ENCODE results near the gene ADAM12. TPM values are rescaled to one million over a fixed set of nuclear protein-coding genes. Genes with fewer than 3 reads are reported as not detected.

The ADAM12 gene
- polyA plus RNA-seq, 1 donor from 2014 or later, result 0.09 TPM

- Histone ChIP-seq H3K27ac (ENCODE audit: low read length) (no peak overlapping the region), H3K4me2 (ENCODE audit: low read length) (no peak overlapping the region), H3K9me3 (ENCODE audit: low read length) (no peaks in the 10 kb centered on the region), H3K4me3 (ENCODE audit: low read length) (no peak overlapping the region), H3K9ac (ENCODE audit: low read length) (no peak overlapping the region), H3K79me2 (replicated peaks; ENCODE audit: insufficient read depth, low read length) (no peaks in the 10 kb centered on the region), H3F3A (ENCODE audit: insufficient read depth, low read length, poor library complexity, severe bottlenecking) (no peaks in the 10 kb centered on the region), H3K9me2 (ENCODE audit: insufficient read depth, low read length) (no peaks in the 10 kb centered on the region), H2AFZ (ENCODE audit: low read depth, low read length) (no peak overlapping the region), H3K27me3 (ENCODE audit: insufficient read depth, low read depth, low read length) (no peaks in the 10 kb centered on the region), H4K20me1 (ENCODE audit: insufficient read depth) (no peaks in the 10 kb centered on the region), H3K36me3 (ENCODE audit: insufficient read depth, low read length) (no peaks in the 10 kb centered on the region)
- TF ChIP-seq EZH2 (IDR thresholded peaks at IDR 0.05; ENCODE audit: borderline replicate concordance, insufficient read depth, low read length, poor library complexity, severe bottlenecking) (no peak), SMC3 (conservative IDR thresholded peaks at IDR 0.05; ENCODE audit: poor library complexity) (no peak), MXI1 (conservative IDR thresholded peaks at IDR 0.05; ENCODE audit: poor library complexity, severe bottlenecking) (no peak), EP300 (conservative IDR thresholded peaks at IDR 0.05; ENCODE audit: poor library complexity, severe bottlenecking) (no peak), REST (IDR thresholded peaks at IDR 0.05; ENCODE audit: borderline replicate concordance) (no peak), CTCF (IDR thresholded peaks at IDR 0.05; ENCODE audit: poor library complexity, severe bottlenecking) (no peak), RAD21 (conservative IDR thresholded peaks at IDR 0.05) (no peak), POLR2AphosphoS5 (IDR thresholded peaks at IDR 0.05) (no peak), TAF1 (IDR thresholded peaks at IDR 0.05; ENCODE audit: low read depth) (no peak)
These were observed 161.1 kb downstream of the ADAM12 start for GRCh38 chr10:126226988-126227761.

GRCh38 chr10:126226205-126226604, 162.1 kb downstream of the ADAM12 start:
- no peaks in the 10 kb centered on the region for H3F3A ChIP-seq (ENCODE audit: insufficient read depth, low read length, poor library complexity, severe bottlenecking)
- no peak overlapping the region for H3K27ac ChIP-seq (ENCODE audit: low read length)
- H3K36me3 ChIP-seq (ENCODE audit: insufficient read depth, low read length), result no peaks in the 10 kb centered on the region
- H4K20me1 ChIP-seq (ENCODE audit: insufficient read depth), result no peaks in the 10 kb centered on the region
- no peak overlapping the region for H3K9ac ChIP-seq (ENCODE audit: low read length)
- no peak overlapping the region for H3K4me2 ChIP-seq (ENCODE audit: low read length)
- H3K9me3 ChIP-seq (ENCODE audit: low read length), result no peaks in the 10 kb centered on the region
- H2AFZ ChIP-seq (ENCODE audit: low read depth, low read length), result no peak overlapping the region
- no peak for TF ChIP-seq REST (IDR thresholded peaks at IDR 0.05; ENCODE audit: borderline replicate concordance)
- no peak for TF ChIP-seq RAD21 (conservative IDR thresholded peaks at IDR 0.05)
- no peak for TF ChIP-seq POLR2AphosphoS5 (IDR thresholded peaks at IDR 0.05)
- TF ChIP-seq MXI1 (conservative IDR thresholded peaks at IDR 0.05; ENCODE audit: poor library complexity, severe bottlenecking), result no peak
- TF ChIP-seq CTCF (IDR thresholded peaks at IDR 0.05; ENCODE audit: poor library complexity, severe bottlenecking), result no peak
- H3K9me2 ChIP-seq (ENCODE audit: insufficient read depth, low read length), result no peaks in the 10 kb centered on the region
- H3K79me2 ChIP-seq (replicated peaks; ENCODE audit: insufficient read depth, low read length), result no peaks in the 10 kb centered on the region
- no peaks in the 10 kb centered on the region for H3K27me3 ChIP-seq (ENCODE audit: insufficient read depth, low read depth, low read length)
- H3K4me3 ChIP-seq (ENCODE audit: low read length), result no peak overlapping the region
